Glomerular visceral epithelial cell (primary cell): ENCODE data around the gene PIP5K1A.

Experiments used
- DNase-seq: peaks from one replicate; pipeline ENCODE4 v3.0.0-alpha.2; 2016; ENCODE audit errors: extremely low spot score

Gene PIP5K1A

GRCh38 chr1:151289080-151289935, 91.0 kb downstream of the PIP5K1A start:
- DNase-seq = no peak

- DNase-seq = no peak
These were observed 91.8 kb downstream of the PIP5K1A start for GRCh38 chr1:151289991-151290708.

GRCh38 chr1:151290709-151291303, 92.5 kb downstream of the PIP5K1A start:
- no peak for DNase-seq

DNA sequence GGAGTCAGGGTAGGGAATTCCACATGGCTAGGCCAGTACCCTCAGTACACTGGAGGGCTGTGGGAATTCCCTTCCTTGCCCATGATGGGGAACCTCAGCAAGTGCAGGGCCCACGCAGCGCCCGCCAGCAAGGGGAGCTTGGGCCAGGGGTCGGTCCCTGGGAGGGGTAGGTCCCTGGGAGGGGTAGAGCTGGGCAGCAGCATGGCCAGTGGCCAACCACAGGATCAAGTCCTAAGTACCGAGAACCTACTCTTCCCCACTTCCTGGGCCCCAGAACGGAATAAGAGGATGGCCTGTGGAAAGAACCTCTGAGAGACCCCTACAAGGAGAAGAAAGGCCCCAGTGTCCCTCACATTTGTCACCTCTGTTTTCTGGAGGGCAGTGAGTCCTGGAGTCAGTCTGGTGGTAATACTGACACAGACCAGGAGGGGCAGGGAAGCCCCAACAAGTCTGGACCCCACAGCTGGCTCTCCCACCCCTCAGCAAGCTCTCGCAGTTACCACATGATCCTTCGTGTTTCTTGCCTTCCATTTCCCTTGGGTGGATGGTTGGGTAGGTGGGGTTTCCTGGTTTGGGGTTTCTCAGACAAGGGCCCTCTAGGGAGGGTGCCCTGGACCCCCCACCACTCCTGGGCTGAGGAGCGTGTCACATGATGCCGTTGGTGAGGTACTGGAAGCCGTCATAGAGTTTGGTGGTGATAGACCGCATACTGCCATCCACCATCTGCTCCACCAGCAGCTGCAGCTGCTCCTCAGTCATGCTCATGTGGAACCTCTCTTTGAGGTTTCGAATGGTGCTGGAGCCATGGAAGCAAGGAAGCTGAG, 94.1 kb downstream of the PIP5K1A start:
- no peak for DNase-seq

DNA sequence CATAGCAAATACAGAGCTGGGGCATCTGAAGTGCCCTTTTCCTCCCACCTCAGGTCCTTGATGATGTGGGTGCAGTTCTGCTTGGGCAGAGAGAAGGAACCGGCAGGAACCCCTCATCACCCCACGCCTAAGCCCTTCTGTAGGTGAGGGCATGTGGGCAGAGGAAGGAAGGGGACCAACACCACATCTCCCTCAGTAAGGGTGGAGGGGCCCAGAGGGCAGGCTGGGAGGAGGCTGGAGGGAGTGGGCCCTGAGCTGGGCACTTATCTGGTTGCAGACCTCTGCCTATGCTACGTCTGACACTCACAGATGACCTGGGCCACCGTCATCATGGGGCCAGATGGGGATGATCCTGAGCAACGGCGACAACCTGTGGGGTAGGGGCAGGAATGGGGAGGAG, 94.7 kb downstream of the PIP5K1A start:
- no peak for DNase-seq

DNA sequence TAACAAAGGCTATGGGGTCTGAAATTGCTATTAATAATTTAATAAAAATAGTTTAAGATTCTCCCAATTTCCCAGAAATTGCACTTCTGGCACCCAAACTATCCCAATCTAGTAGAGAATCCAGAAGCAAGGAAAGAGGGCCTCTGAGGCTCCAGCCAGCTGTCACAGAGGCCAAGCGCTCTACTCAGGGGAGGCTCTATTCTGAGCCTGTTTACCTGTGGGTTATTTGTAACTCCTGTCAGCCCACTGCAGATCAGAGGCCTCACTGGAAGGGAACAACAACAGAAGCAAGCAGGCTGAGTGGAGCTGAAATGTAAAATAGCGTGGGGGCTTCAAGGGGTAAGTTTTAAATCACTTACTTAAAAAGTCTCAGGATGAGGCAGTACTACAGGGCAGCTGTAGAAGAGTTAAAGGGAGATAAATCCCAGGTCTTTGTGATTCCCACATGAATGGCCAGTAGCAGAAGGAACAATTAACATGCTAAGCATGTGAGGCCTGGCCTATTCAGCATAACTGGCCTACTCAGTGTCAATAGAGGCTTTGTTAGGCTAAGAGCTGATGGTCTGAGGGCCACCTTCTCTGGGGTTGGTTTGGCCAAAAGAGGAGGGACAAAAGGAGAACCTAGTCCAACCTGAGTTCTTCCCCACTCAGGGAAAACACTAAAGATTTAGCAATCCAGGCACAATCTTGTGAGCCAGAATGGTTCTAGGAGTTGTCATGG, 96.5 kb downstream of the PIP5K1A start:
- no peak for DNase-seq
